CD4-positive, alpha-beta T cell treated with Interleukin-17A for 1 hour (primary cell): ENCODE results near the gene CLK3.

Experiments used
- DNase-seq: peaks from one replicate; pipeline ENCODE4 v3.0.0-alpha.2; 2020

The CLK3 gene

GRCh38 chr15:74603789-74604705 is 11.6 kb upstream of the CLK3 start:
- DNase-seq: no peak

GRCh38 chr15:74604983-74605794 is 10.4 kb upstream of the CLK3 start:
- DNase-seq: no peak

DNA sequence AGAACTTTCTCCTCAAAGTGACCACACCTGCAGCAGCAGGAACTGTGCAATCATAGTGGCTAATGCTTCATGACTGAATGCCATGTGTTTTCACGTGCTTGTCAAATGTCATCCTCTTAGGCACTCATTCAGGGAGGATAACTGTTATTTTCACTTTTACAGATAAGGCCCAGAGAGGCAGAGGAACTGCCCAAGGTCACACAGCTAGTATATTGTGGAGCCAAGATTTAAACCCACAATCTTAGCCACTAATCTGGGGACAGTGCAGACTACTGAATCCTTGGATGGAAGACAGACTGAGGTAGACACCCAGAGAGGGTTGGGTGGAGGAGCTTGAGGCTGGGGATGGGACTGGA is 9.9 kb upstream of the CLK3 start:
- no peak for DNase-seq

DNA sequence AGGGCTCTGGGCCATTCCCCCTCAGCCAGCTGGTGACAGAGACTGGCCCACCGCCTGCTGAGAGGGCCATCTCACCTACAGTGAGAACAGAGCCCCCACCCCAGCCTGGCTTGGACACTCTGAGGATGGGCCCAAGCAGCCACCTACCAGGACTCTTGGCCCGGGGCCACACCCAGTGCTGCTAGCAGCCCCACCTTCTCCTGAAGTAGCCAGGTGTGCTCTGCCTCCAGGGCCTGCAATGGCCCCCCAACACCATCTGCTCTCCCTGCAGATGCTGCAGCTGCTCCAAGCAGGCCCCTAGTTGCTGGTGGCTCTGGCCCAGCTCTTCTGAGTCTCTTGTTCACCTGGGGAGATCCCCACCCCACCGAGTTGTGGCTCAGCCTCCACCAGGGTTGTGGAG is 6.8 kb upstream of the CLK3 start:
- DNase-seq: no peak

- DNase-seq: no peak
These were observed 5.7 kb upstream of the CLK3 start for GRCh38 chr15:74609938-74610301.

DNA sequence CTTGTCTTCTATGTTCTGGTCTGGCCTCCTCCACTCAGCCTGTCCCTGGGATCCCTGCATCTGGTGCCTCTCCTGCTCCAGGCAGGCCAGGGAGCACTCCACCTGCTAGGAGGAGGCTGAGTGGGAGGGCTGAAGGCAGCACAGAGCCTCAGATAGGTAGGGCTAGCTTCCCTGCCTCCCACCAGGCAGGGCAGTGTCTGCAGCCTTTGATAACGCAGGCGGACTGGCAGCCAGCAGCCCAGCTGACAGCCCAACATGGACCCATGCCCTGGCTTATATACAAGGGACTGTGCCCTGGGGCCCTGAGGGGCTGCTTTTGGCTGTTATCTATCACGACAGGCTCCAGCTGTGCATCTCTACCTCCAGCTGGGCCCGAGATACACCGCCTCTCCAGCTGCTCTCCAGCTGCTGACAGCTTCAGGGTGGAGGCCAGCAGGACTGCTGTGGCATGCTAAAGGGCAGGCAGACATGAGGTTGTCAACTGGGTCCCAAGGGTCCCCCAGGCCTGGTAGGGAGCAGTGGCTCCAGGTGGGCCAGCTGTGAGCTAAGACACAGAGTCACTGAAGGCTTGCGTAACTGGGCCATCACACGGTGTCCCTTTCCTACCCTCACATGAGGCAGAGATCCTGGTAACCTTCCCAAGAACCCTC is 5.2 kb upstream of the CLK3 start:
- DNase-seq: no peak

DNA sequence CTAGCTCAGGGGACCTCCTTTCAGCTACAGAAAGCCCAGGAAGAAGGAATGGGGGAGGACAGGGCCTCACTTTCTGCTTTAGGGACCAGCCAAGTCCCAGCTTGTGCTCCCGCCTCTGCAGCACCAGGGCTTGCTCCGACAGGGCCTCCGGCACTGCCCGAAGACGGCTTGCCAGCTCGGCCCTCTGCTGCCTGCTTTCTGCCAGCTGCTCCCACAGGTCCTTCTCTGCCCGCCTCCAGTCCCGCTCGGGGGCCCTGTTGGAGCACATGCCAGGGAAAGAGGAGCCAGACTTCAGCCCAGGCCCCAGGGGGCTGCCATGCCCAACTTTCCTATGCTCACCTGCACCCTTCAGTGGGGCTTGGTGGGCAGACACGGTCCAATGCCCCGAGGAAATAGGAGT is 4.3 kb upstream of the CLK3 start:
- DNase-seq: no peak

DNA sequence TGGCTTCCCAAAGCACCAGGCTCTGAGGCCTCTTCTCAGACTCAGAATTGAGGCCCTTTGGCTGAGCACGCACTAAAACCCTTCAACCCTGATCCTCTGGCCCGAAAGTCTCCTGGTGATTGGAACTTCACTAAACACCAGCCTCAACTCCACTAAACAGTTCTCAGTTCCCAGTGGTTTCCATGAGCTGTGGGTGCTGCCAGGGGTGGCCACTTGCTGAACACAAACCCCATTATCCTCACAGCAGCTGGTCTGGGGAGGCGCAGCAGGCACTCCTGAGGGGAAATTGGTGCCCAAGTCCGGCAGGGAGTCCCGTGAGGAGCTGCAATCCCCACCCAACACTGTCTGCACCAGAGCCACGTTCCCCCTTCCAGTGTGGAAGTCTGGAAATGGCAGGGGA is 3.8 kb upstream of the CLK3 start:
- no peak for DNase-seq

GRCh38 chr15:74612677-74613076 is 3.0 kb upstream of the CLK3 start:
- no peak for DNase-seq

DNA sequence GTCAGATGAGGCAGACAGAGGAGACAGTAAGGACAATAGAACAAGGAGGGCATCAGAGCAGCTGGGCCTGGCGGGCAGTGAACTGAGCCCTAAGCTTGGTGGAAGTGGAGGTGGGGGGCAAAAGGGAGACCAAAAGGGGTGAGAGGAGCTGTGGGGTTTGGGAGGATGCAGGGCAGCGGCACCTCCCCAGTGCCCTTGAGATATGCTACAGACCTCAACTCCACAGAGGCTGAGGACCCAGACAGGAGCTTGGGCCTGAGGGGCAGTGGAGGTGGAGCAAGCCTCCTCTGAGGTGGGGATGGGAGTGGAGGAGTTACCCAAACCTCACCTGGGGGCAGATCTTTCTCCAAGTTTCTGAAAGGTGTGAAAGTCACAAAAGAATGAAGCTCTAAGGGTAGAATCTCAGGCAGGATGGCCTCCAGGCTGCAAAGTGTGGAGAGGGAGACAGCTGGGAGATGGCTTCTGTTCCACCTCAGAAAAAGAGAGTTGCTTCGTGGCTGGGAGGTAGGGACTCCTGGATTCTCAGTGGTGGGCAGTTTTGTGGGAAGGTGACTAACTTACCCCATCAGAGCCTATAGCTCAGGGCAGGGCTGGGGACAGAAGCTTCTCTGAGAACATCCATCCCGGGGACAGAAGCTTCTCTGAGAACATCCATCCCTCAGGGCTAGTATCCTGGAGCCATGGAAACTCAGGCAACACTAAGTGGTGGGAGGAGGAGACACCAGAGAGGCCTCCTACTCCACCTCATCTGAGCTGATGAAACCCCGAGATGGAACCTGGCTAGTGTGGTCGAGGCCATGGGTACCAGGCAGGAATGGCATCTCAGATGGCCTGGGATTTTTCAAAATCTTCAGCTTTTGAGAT is 2.3 kb upstream of the CLK3 start:
- no peak for DNase-seq

- no peak for DNase-seq
These were observed 1.5 kb upstream of the CLK3 start for GRCh38 chr15:74613953-74614743.

DNA sequence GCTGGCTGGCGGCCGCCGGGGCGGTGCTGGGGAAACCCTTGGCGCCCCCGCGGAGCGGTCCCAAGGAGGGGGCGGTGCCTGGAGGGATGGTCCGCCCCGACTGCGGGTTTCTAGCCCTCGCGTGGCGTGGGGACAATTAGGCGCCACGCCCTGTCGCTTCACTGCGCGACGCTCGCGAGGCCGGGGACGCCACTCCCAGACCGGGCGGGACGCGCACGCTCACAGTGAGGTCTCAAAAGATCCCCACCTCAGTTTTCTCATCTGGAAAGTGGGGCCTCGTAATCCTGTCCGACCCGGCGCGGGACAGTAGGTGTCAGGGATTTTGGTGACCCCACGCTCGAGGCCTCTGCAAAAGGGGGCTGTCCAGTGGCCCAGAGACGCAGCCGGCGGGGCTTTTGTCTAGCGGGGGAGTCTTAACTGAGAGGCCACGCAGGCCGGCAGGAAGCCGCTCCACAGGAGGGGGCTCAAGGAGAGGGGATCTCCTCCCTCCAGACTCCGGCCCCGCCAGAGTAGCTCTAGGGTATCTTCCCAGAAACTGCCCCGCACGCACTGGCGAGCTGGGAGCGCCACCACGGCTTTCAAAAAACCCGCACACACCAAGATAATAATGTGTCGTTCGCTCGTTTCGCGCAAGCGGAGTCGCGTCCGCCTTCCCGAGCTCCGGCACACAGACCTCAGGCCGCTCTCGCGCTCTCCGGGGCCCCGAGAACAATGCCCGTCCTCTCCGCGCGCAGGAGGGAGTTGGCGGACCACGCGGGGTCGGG is 710 bp upstream of the CLK3 start:
- DNase-seq: peak; percentile 96

DNA sequence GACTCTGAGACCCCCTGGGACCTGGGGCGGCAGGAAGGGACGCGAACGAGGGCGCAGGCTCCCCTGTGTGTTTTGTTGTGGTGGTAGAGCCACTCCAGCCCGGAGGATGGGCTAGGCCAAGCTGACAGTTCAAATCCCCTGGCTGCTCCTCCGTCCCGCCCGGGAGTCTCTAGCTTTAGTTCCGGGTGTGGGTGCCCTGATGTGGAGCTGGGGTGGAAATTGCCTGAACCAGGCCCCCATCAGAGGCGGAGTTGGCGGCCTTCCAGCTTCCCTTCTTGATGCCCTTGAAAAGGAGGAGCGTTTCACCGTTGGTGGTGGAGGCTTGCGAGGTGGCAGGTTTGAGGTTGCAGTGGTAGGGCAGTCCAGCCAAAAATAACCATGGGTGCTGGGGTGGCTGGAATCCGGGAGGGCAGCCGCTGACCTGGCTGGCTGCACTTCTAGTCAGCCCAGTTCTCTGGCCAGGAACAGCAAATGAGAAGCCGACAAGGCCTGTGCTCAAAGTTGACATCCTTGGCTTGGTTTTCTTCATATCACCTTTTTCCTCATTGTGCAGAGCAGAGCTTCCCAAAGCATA is 817 bp downstream of the CLK3 start:
- peak; percentile 77 for DNase-seq

DNA sequence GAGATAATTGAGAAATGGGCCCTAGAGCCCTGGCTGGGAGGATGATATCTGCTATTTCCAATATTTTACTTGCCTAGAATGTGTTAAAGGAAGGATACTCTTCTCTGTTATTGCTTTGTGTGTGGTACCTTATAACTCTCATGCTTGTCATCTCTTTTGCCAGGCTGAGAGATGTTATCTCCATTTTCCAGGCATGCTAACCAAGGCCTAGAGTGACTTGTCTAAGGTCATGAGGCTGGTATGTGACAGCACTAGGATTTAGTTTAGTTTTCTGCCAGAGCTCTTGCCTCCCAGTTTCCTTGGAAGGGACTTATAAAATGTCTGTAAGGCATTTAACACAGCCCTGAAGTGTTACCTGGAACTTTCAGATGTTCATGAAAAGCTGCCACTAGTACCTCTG is 1.4 kb downstream of the CLK3 start:
- no peak for DNase-seq

GRCh38 chr15:74618841-74619596 is 3.4 kb downstream of the CLK3 start:
- DNase-seq: no peak

- DNase-seq: no peak
These were observed 4.4 kb downstream of the CLK3 start for GRCh38 chr15:74619916-74620635.

DNA sequence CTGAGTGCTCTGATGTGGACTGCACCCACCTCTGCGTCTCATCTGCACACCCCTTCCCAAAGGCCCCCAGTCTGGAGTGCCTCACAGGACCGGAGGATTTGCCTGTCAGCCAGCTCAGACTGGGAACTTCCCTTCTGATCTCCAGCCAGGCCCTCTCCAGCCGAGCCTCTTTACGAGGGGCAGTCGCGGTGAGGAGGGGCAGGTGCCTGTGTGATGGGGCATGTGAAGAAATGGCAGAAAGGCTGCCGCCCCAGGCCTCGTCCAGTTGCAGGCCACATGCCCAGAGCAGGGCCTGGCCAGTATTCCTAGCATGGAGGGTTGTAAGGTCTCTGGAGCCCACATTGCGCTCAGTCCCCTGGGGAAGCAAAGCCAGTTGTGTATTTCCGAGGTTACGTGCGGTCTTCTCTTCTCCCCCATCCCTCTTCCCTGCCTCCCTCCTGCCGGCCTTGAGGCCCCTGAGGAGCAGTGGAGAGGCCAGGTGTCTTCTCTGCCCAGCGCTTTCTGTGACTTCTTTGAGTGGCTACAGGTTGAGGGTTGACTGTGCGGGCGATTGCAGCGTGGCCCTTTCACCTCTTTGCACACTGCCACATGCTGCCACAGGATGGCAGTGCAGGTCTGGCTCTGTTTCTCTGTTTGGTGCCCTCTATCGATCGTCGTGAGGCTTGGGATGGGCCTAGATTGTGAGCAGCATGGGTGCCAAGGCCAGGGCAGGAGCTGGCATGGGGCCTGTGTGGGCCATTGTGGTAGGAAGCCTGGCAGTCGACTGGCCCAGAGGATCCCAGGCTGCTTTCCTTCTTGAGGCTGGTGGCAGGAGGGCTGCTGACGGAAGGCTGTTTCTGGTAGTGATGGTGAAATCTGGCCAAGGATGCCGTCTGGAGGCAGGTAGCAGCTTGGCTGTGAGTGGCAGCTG is 5.3 kb downstream of the CLK3 start:
- peak; percentile 84 for DNase-seq

DNA sequence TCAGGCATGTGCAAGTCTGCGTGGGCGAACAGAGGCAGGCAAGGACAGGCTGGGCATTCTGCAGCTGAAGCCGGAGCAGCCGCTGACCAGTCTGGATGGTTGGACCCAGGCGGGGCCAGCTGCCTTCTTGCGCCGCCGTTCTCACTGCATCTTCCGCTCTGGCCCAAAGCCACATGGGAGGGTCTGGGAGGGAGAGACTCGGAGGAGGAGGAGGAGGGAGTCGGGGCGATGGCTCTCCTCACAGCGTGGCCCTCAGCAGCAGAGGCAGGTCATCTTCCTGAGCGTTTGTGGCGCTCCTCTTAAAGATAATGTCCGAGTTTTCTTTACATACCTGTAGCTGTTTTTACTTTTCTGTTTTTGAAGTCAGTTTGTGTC is 5.9 kb downstream of the CLK3 start:
- no peak for DNase-seq
